ENCODE measurements around the gene EFNB2. TPM values are rescaled to one million over a fixed set of nuclear protein-coding genes. Genes with fewer than 3 reads are reported as not detected.

EFNB2 gene
- total RNA-seq, 1 experiment from 2014 or later = 15.9 TPM

DNA sequence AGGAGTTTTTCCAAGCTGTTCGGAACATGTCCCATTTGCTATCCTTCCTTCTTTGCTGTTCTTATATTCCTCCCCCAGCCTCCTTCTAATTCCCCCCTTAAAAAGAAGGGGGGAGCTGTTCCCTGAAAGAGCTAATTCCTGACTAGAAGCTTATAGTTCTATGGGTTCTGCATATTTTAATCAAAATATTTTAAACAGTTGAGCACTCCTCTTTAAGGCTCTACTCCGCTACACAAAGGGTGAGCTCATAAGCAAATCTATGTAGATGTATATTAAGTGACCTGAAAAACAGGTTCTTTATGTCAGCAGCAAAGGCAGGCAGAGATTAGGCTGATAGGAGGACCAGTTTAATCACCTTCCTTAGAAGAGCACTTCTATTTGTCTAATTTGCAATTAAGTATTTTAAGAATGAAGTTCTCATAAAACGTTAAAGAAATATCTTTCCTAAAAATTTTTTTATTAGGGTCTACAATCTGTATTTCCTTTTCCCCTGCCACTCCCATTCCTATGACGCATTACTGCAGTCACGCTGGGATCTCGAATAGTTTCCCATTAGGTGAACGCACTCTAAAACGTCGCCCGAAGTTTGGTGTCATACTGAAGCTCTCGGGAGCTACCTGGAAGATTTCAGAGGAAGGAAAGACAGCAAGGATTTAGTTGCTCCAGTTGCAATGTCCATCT is 5.2 kb downstream of the EFNB2 start:
- POLR2A ChIA-PET = interaction anchor here (0.6 to 0.7 kb wide), 2 partner anchors 80 to 113 kb away, joined by 3 to 8 read pairs; no protein-coding TSS in a partner anchor
- Mint-ChIP-seq H3K27me3 (ENCODE audit: low read depth) (peaks cover 8% of the 10 kb centered on the region), H3K4me1 (peaks cover 75% of the 10 kb centered on the region), H3K4me3 (peak overlapping the region; percentile 48), H3K27ac (peak overlapping the region; percentile 82), H3K9me3 (no peaks in the 10 kb centered on the region), H3K36me3 (no peaks in the 10 kb centered on the region)
- CTCF ChIA-PET = interaction anchor here (0.8 to 1.7 kb wide), 6 partner anchors 14 to 1120 kb away, joined by 3 to 6 read pairs (median 3); no protein-coding TSS in a partner anchor
- ATAC-seq (no peak), DNase-seq (ENCODE audit: low spot score) (no peak)
- TF ChIP-seq KAT7 (CRISPR knock-in tag; IDR thresholded peaks at IDR 0.05; ENCODE audit: borderline replicate concordance) (no peak), ZNF121 (CRISPR knock-in tag; IDR thresholded peaks at IDR 0.05) (no peak), SP1 (CRISPR knock-in tag; conservative IDR thresholded peaks at IDR 0.05) (no peak), ZNF416 (CRISPR knock-in tag; IDR thresholded peaks at IDR 0.05) (no peak), MXD4 (CRISPR knock-in tag; IDR thresholded peaks at IDR 0.05; ENCODE audit: borderline replicate concordance) (no peak), ZNF317 (CRISPR knock-in tag; IDR thresholded peaks at IDR 0.05; ENCODE audit: borderline replicate concordance, low read depth) (no peak), ZNF671 (CRISPR knock-in tag; IDR thresholded peaks at IDR 0.05) (no peak), SOX15 (CRISPR knock-in tag; IDR thresholded peaks at IDR 0.05) (no peak)
- TF ChIP-seq, protein P1, sequence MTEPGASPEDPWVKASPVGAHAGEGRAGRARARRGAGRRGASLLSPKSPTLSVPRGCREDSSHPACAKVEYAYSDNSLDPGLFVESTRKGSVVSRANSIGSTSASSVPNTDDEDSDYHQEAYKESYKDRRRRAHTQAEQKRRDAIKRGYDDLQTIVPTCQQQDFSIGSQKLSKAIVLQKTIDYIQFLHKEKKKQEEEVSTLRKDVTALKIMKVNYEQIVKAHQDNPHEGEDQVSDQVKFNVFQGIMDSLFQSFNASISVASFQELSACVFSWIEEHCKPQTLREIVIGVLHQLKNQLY (CRISPR knock-in tag; IDR thresholded peaks at IDR 0.05) = no peak
- TF ChIP-seq, protein P2, sequence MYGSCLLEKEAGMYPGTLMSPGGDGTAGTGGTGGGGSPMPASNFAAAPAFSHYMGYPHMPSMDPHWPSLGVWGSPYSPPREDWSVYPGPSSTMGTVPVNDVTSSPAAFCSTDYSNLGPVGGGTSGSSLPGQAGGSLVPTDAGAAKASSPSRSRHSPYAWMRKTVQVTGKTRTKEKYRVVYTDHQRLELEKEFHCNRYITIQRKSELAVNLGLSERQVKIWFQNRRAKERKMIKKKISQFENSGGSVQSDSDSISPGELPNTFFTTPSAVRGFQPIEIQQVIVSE (CRISPR knock-in tag; IDR thresholded peaks at IDR 0.05; ENCODE audit: borderline replicate concordance) = no peak
- TF ChIP-seq, protein P3, sequence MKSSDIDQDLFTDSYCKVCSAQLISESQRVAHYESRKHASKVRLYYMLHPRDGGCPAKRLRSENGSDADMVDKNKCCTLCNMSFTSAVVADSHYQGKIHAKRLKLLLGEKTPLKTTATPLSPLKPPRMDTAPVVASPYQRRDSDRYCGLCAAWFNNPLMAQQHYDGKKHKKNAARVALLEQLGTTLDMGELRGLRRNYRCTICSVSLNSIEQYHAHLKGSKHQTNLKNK (CRISPR knock-in tag; IDR thresholded peaks at IDR 0.05) = no peak
- TF ChIP-seq, protein P4, sequence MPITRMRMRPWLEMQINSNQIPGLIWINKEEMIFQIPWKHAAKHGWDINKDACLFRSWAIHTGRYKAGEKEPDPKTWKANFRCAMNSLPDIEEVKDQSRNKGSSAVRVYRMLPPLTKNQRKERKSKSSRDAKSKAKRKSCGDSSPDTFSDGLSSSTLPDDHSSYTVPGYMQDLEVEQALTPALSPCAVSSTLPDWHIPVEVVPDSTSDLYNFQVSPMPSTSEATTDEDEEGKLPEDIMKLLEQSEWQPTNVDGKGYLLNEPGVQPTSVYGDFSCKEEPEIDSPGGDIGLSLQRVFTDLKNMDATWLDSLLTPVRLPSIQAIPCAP (CRISPR knock-in tag; IDR thresholded peaks at IDR 0.05) = no peak
- TF ChIP-seq, protein P5, sequence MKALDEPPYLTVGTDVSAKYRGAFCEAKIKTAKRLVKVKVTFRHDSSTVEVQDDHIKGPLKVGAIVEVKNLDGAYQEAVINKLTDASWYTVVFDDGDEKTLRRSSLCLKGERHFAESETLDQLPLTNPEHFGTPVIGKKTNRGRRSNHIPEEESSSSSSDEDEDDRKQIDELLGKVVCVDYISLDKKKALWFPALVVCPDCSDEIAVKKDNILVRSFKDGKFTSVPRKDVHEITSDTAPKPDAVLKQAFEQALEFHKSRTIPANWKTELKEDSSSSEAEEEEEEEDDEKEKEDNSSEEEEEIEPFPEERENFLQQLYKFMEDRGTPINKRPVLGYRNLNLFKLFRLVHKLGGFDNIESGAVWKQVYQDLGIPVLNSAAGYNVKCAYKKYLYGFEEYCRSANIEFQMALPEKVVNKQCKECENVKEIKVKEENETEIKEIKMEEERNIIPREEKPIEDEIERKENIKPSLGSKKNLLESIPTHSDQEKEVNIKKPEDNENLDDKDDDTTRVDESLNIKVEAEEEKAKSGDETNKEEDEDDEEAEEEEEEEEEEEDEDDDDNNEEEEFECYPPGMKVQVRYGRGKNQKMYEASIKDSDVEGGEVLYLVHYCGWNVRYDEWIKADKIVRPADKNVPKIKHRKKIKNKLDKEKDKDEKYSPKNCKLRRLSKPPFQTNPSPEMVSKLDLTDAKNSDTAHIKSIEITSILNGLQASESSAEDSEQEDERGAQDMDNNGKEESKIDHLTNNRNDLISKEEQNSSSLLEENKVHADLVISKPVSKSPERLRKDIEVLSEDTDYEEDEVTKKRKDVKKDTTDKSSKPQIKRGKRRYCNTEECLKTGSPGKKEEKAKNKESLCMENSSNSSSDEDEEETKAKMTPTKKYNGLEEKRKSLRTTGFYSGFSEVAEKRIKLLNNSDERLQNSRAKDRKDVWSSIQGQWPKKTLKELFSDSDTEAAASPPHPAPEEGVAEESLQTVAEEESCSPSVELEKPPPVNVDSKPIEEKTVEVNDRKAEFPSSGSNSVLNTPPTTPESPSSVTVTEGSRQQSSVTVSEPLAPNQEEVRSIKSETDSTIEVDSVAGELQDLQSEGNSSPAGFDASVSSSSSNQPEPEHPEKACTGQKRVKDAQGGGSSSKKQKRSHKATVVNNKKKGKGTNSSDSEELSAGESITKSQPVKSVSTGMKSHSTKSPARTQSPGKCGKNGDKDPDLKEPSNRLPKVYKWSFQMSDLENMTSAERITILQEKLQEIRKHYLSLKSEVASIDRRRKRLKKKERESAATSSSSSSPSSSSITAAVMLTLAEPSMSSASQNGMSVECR (CRISPR knock-in tag; IDR thresholded peaks at IDR 0.05; ENCODE audit: borderline replicate concordance) = no peak
- TF ChIP-seq, protein P6, sequence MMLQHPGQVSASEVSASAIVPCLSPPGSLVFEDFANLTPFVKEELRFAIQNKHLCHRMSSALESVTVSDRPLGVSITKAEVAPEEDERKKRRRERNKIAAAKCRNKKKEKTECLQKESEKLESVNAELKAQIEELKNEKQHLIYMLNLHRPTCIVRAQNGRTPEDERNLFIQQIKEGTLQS (CRISPR knock-in tag; conservative IDR thresholded peaks at IDR 0.05) = no peak
- TF ChIP-seq, protein P7, sequence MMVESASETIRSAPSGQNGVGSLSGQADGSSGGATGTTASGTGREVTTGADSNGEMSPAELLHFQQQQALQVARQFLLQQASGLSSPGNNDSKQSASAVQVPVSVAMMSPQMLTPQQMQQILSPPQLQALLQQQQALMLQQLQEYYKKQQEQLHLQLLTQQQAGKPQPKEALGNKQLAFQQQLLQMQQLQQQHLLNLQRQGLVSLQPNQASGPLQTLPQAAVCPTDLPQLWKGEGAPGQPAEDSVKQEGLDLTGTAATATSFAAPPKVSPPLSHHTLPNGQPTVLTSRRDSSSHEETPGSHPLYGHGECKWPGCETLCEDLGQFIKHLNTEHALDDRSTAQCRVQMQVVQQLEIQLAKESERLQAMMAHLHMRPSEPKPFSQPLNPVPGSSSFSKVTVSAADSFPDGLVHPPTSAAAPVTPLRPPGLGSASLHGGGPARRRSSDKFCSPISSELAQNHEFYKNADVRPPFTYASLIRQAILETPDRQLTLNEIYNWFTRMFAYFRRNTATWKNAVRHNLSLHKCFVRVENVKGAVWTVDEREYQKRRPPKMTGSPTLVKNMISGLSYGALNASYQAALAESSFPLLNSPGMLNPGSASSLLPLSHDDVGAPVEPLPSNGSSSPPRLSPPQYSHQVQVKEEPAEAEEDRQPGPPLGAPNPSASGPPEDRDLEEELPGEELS (CRISPR knock-in tag; IDR thresholded peaks at IDR 0.05) = no peak

Measured in WTC11 (cell line).